H1 (cell line): ENCODE data around the gene SERTAD2. TPM values are rescaled to one million over a fixed set of nuclear protein-coding genes. Genes with fewer than 3 reads are reported as not detected.

Source experiments
- CHD7 ChIP-seq: fragments of 300-600 bp; sonication (generic); IDR thresholded peaks from 2 replicates; pipeline ENCODE4 v1.7.1; 2012; ENCODE audit warnings: low read length, moderate library complexity, mild to moderate bottlenecking, inconsistent platforms; ENCODE audit not compliant: insufficient replicate concordance
- HDAC2 ChIP-seq, 2 experiments: fragments of 300-600 bp in 1 of 2; sonication (generic) in 1 of 2; IDR thresholded peaks; 2 replicates each; pipeline ENCODE4 v1.6.1; 2011 to 2012; ENCODE audit warnings: low read depth in 2 of 2, low read length in 2 of 2, mild to moderate bottlenecking in 2 of 2, moderate library complexity in 2 of 2, borderline replicate concordance in 1 of 2, inconsistent platforms in 1 of 2
- PHF8 ChIP-seq: fragments of 200-600 bp; sonication (generic); conservative IDR thresholded peaks from 2 replicates; pipeline ENCODE4 v1.7.1; 2012; ENCODE audit warnings: low read depth, mild to moderate bottlenecking, inconsistent platforms, low read length, moderate library complexity
- TAF1 ChIP-seq: IDR thresholded peaks from 2 replicates; pipeline ENCODE4 v1.6.1; 2011; ENCODE audit warnings: mild to moderate bottlenecking, low read depth, low read length
- TAF7 ChIP-seq: optimal IDR thresholded peaks from 2 replicates; pipeline ENCODE3; 2011; ENCODE audit warnings: low read depth, mild to moderate bottlenecking, inconsistent platforms, low read length, moderate library complexity, borderline replicate concordance
- polyA plus RNA-seq, 7 experiments: library from polyadenylated mRNA; depleted of rRNA in 3 of 7; stranded (reverse) in 5 of 7; unstranded in 2 of 7; fragments of >200 nt in 5 of 7; fragments of 200-250 nt in 2 of 7; gene quantifications; 1 replicate in 5 of 7; 2 replicates in 1 of 7; 4 replicates in 1 of 7; pipeline versions ENCODE4 v1.2.1 to v1.2.3, GENCODE V29; 2011 to 2013; ENCODE audit warnings: missing spikeins in 2 of 7, mixed read lengths in 2 of 7
- total RNA-seq: library from RNA; stranded (reverse); fragmentation: NEBNext Ultra II Directional; extraction: Animal tissue kit (Norgen Biotek cat#: 25700); gene quantifications from 2 replicates; pipeline ENCODE4 v1.2.1, GENCODE V29; 2021

SERTAD2 gene
- total and polyA plus RNA-seq, 2 of the 8 experiments (the other 6 are each of a cell fraction or from before 2014, with no cell fraction given) = 2.9 to 4.5 TPM

GRCh38 chr2:64654063-64654811, 524 bp upstream of the SERTAD2 start (continued):
- TF ChIP-seq CHD7 (no peak), PHF8 (peak; percentile 86), TAF7 (no peak), HDAC2 (IDR thresholded peaks at IDR 0.05; ENCODE audit: borderline replicate concordance in 1 of 2, low read depth in 2 of 2, low read length in 2 of 2) (peak in 1 of 2 experiments; percentile 16; a peak in 1 of 4 replicates), TAF1 (0 out of 2 replicates have a peak, but pooled peaks have one; percentile 59)
- TF ChIP-seq, all 59 proteins: peak for 12
